Choroid plexus epithelial cell (primary cell): Measurements from ENCODE around the gene LRRC37A3.
"Not testable (repeated sequence)": the region's sequence is repeated elsewhere in the genome, so short reads cannot be mapped to it uniquely, and the experiment has no call there.

ENCODE experiments used
- DNase-seq: peaks from one replicate; pipeline ENCODE4 v3.0.0-alpha.2; 2010; ENCODE audit warnings: low read depth
- H3K4me3 ChIP-seq: 2 replicates; pipeline ENCODE4 v1.5.1; 2011; ENCODE audit warnings: low read depth, mild to moderate bottlenecking, control low read depth, low read length, moderate library complexity

The LRRC37A3 gene

GRCh38 chr17:64836623-64837017 is 82.7 kb downstream of the LRRC37A3 start:
- not testable (repeated sequence) for DNase-seq

DNA sequence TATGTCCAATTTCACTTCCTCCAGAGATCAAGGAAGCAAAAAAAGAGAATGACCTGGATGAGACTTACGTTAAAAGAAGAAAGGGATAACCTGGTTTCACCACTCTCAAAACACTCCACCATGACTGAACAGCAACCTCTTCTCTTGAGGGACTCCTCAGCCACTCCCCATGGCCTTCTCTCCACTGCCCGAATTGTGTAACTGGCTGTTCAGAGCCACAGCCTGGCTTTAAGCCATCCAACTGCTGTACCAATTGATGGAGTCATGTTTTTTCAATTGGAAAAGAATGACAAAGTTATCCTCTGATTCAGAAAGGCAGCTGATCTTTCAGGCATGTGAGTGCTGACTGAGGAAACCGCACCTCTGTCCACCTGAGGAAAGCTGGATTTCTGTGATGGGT is 85.2 kb downstream of the LRRC37A3 start:
- not testable (repeated sequence) for H3K4me3 ChIP-seq
- peak; percentile 44 for DNase-seq

More at GRCh38 chr17:64836623-64837017, 82.7 kb downstream of the LRRC37A3 start:
- H3K4me3 ChIP-seq, result peak overlapping the region; percentile 65

GRCh38 chr17:64830631-64831040 is 88.6 kb downstream of the LRRC37A3 start:
- not testable (repeated sequence) for DNase-seq

DNA sequence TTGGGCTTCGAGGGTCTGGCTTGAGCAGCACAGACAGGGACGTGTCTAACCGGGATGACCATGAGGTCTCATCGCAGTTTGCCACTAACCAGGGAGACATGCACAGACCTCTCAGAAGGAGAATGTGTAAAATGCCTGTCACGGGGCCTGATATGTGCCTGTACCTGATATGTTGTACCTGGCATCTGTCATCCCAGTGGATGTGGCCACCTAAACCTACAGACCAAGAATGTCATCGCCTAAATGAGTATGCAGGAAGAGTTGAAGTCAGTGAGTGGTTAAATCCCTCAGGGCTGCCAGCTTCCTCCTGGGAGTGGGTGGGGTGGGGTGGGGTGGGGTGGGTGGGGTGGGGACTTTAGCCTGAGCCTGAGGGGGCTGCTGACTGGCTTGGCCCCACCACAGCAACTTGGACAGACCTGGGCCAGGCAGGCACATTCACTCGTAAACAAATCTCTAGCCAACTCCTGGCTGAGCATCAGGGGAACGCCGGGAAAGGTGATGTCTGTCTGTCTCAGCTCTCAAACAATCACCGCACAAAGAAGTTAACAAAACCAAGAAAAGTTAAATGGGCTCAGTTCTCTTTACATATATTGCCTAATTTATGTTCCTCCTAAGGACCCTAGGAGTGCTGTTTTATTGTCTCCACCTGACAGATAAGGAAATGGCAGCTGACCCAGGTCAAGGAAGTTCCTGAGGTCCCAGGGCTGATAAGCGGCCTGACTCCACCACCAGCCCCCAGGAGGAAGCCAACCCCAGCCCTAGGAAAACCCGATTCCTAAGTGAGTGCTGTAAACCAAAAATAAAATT is 89.3 kb downstream of the LRRC37A3 start:
- not testable (repeated sequence) for DNase-seq, H3K4me3 ChIP-seq

More at GRCh38 chr17:64830631-64831040, 88.6 kb downstream of the LRRC37A3 start:
- H3K4me3 ChIP-seq, result not testable (repeated sequence)

- not testable (repeated sequence) for H3K4me3 ChIP-seq
- peak; percentile 52 for DNase-seq
These were observed 90.2 kb downstream of the LRRC37A3 start for GRCh38 chr17:64829068-64829467.

- not testable (repeated sequence) for DNase-seq, H3K4me3 ChIP-seq
These were observed 100.4 kb downstream of the LRRC37A3 start for GRCh38 chr17:64818904-64819303.

- not testable (repeated sequence) for H3K4me3 ChIP-seq, DNase-seq
These were observed 103.5 kb downstream of the LRRC37A3 start for GRCh38 chr17:64815833-64816198.

DNA sequence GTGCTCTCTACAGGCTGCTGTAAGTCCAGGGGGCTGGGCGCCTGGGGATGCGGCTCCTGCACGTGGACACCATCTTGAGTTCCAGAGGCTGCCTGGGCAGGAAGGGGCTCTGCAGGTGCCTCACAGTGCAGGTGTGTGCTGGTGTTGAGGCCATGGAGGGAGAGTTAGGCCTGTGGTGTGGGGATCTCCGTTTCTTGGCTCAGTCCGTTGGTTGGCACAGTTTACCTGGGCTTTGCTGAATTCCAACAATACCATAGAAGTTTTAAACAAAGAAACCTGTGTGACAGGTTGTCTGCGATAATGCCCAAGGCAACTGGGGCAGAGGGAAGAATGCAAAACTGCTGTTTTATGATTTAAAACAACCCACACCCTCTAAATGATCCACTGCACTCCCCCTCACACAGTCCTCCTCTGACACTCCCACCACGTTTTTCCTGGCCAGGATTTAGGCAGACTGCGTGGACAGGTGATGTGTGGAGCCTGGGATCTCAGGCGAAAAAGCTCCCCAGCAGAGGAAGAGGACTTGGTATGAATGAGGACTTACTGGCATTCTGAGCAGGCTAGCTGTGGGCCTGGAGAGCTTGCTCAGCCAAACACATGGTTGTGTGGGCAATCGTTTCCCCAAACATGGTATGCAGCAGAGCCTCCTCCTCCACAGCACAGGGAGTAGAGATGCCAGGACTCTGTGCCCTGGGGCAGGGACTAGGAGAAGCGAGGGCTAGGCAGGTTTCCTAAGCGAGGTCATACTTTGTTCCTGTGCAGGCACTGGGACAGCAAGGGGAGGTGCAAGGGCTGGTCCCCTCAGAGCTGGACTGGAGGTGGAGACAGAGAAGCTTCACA is 104.1 kb downstream of the LRRC37A3 start:
- not testable (repeated sequence) for DNase-seq, H3K4me3 ChIP-seq

DNA sequence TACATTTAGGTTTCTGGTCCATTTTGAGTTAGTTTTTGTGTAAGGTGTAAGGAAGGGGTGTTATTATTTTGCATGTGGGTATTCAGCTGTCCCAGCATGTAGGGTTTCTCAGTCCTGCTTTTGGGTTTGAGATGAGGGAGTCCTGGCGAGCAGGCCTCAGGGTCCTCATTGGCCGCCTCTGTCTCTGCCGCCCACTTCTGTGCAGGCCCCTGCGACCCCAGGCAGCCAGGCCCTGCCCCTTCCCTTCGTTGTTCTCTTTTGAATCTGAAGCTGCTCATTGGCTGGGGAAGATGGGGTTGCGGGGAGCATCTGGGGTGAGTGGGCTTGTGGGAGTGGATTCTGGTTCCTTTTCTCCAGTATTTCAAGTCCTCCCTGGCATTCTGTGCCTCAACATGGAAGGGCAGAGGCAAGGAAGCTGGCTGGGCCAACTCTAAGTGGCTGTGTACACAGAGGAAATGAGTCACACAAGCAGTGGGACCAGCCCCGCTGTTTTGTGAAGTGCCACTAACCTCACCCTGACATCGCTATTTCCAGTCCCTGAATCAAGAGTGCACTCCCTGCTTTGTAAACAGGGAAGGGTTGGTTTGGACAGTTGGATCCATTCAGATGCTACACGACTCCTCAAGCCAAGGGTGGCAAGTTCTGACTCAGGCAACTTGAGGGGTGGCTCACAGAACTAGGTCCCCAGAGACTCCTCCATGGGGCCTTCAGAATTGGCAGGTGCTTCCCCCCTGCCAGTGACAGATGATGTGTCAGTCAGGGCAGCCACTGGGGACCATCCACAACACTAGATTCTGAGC is 110.9 kb downstream of the LRRC37A3 start:
- H3K4me3 ChIP-seq, result not testable (repeated sequence)
- peak; percentile 23 for DNase-seq
